Fibroblast of lung (primary cell): ENCODE data around the gene PDE3A. TPM values are rescaled to one million over a fixed set of nuclear protein-coding genes. Genes with fewer than 3 reads are reported as not detected.
A peak's percentile ranks its signal among the peaks of the same experiment; 100 is the strongest.

Source experiments
- DNase-seq, 2 donors: peaks; one replicate each; pipeline versions ENCODE4 v3.0.0 to v3.0.0-alpha.2; 2010; ENCODE audit warnings: low read depth in 2 of 2
- H2AFZ ChIP-seq: 2 replicates; pipeline ENCODE4 v1.5.1; 2012; ENCODE audit warnings: low read length, control low read depth, inconsistent platforms
- H3K27ac ChIP-seq: 2 replicates; pipeline ENCODE4 v1.5.1; 2011; ENCODE audit warnings: low read length, control low read depth; ENCODE audit not compliant: insufficient read depth
- H3K27me3 ChIP-seq: 2 replicates; pipeline ENCODE4 v1.5.1; 2011; ENCODE audit warnings: mild to moderate bottlenecking, low read length; ENCODE audit not compliant: control insufficient read depth, insufficient read depth
- H3K36me3 ChIP-seq: 2 replicates; pipeline ENCODE4 v1.5.1; 2011; ENCODE audit warnings: low read length; ENCODE audit not compliant: control insufficient read depth, insufficient read depth
- H3K4me1 ChIP-seq: 2 replicates; pipeline ENCODE4 v1.5.1; 2011; ENCODE audit warnings: low read length; ENCODE audit not compliant: control insufficient read depth, insufficient read depth; ENCODE audit errors: extremely low read depth
- H3K4me2 ChIP-seq: 2 replicates; pipeline ENCODE4 v1.5.1; 2011; ENCODE audit warnings: low read length, control low read depth; ENCODE audit not compliant: insufficient read depth; ENCODE audit errors: extremely low read depth
- H3K4me3 ChIP-seq, 4 experiments: fragments of 200-600 bp in 1 of 4; sonication (generic) in 1 of 4; replicated peaks in 1 of 4; 2 replicates each; pipeline ENCODE4 v1.5.1; 2011 to 2016; ENCODE audit warnings: low read length in 4 of 4, low read depth in 3 of 4, mild to moderate bottlenecking in 3 of 4, control low read depth in 2 of 4, inconsistent platforms in 1 of 4, mixed read lengths in 1 of 4; ENCODE audit not compliant: insufficient read depth in 1 of 4; ENCODE audit errors: control extremely low read depth in 1 of 4
- H3K79me2 ChIP-seq: 2 replicates; pipeline ENCODE4 v1.5.1; 2012; ENCODE audit warnings: mild to moderate bottlenecking, low read length, inconsistent platforms; ENCODE audit not compliant: control insufficient read depth, insufficient read depth
- H3K9ac ChIP-seq: 2 replicates; pipeline ENCODE4 v1.5.1; 2011; ENCODE audit warnings: mild to moderate bottlenecking, low read length, control low read depth; ENCODE audit not compliant: insufficient read depth
- H3K9me3 ChIP-seq: 2 replicates; pipeline ENCODE4 v1.5.1; 2012; ENCODE audit warnings: low read depth, low read length; ENCODE audit not compliant: control insufficient read depth, insufficient read depth
- H4K20me1 ChIP-seq: 2 replicates; pipeline ENCODE4 v1.5.1; 2011; ENCODE audit warnings: low read length; ENCODE audit not compliant: control insufficient read depth, insufficient read depth; ENCODE audit errors: extremely low read depth
- EZH2 ChIP-seq: IDR thresholded peaks from 2 replicates; pipeline ENCODE4 v1.5.1; 2012; ENCODE audit warnings: low read length, control low read depth, mild to moderate bottlenecking; ENCODE audit errors: missing control alignments
- polyA plus RNA-seq, 2 donors: library from polyadenylated mRNA; depleted of rRNA in 1 of 2; stranded (reverse) in 1 of 2; unstranded in 1 of 2; fragments of >200 nt; gene quantifications; 2 replicates each; pipeline ENCODE4 v1.2.1, GENCODE V29; 2011 to 2012; ENCODE audit warnings: missing spikeins in 1 of 2
- total RNA-seq: library from RNA; depleted of rRNA; stranded (reverse); fragments of >200 nt; gene quantifications from 2 replicates; pipeline ENCODE4 v1.2.1, GENCODE V29; 2014
- TF ChIP-seq, protein P1 (sequence below), 2 donors: IDR thresholded peaks in 1 of 2; conservative IDR thresholded peaks in 1 of 2; 1 replicate in 1 of 2; 2 replicates in 1 of 2; pipeline ENCODE4 v1.5.1; 2011 to 2012; ENCODE audit warnings: low read length in 2 of 2, control low read depth in 1 of 2, inconsistent platforms in 1 of 2, low read depth in 1 of 2, mild to moderate bottlenecking in 1 of 2

Gene PDE3A
- total and polyA plus RNA-seq, 2 donors (not counting 1 experiment from before 2014, with no cell fraction given) = 0.17 to 2.7 TPM

DNA sequence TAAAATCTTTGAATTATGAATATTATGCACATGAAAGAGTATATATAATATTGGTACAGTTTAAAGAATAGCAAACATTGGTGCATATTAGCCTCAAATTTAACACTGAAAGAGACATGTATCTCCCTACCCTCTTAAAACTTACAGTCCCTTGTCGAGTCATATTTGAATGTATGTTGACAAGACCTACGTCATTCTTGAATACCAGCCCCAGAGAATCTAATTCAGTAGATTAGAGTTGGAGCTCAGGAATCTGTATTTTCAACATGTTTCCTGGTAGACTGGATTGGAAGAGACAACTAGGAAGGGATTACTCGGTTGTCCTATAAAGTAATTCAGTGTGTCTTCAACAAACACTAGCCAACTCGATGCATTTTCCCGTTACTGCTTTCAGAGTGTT lies 104.8 kb downstream of the PDE3A start:
- no peak overlapping the region for H2AFZ ChIP-seq
- H3K27ac ChIP-seq = no peak overlapping the region
- H3K4me1 ChIP-seq = no peaks in the 10 kb centered on the region
- DNase-seq = no peak
- H3K9ac ChIP-seq = no peak overlapping the region
- H3K4me3 ChIP-seq = no peak overlapping the region
- TF ChIP-seq, protein P1, sequence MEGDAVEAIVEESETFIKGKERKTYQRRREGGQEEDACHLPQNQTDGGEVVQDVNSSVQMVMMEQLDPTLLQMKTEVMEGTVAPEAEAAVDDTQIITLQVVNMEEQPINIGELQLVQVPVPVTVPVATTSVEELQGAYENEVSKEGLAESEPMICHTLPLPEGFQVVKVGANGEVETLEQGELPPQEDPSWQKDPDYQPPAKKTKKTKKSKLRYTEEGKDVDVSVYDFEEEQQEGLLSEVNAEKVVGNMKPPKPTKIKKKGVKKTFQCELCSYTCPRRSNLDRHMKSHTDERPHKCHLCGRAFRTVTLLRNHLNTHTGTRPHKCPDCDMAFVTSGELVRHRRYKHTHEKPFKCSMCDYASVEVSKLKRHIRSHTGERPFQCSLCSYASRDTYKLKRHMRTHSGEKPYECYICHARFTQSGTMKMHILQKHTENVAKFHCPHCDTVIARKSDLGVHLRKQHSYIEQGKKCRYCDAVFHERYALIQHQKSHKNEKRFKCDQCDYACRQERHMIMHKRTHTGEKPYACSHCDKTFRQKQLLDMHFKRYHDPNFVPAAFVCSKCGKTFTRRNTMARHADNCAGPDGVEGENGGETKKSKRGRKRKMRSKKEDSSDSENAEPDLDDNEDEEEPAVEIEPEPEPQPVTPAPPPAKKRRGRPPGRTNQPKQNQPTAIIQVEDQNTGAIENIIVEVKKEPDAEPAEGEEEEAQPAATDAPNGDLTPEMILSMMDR (conservative IDR thresholded peaks at IDR 0.05 in 1 of 2, IDR thresholded peaks at IDR 0.05 in 1 of 2; ENCODE audit: low read depth in 1 of 2, low read length in 2 of 2) = no peak
- TF ChIP-seq EZH2 = no peak
- H3K36me3 ChIP-seq = no peaks in the 10 kb centered on the region
- no peaks in the 10 kb centered on the region for H3K9me3 ChIP-seq
- no peaks in the 10 kb centered on the region for H3K27me3 ChIP-seq
- H4K20me1 ChIP-seq = no peaks in the 10 kb centered on the region
- no peak overlapping the region for H3K4me2 ChIP-seq
- no peaks in the 10 kb centered on the region for H3K79me2 ChIP-seq

GRCh38 chr12:20474016-20474415 lies 105.7 kb downstream of the PDE3A start:
- no peaks in the 10 kb centered on the region for H3K36me3 ChIP-seq
- no peak for DNase-seq
- H3K9me3 ChIP-seq = no peaks in the 10 kb centered on the region
- TF ChIP-seq, protein P1 (conservative IDR thresholded peaks at IDR 0.05 in 1 of 2, IDR thresholded peaks at IDR 0.05 in 1 of 2; ENCODE audit: low read depth in 1 of 2, low read length in 2 of 2) = no peak
- TF ChIP-seq EZH2 = no peak
- no peaks in the 10 kb centered on the region for H4K20me1 ChIP-seq
- H3K27ac ChIP-seq = no peak overlapping the region
- H3K4me3 ChIP-seq = no peak overlapping the region
- H3K4me1 ChIP-seq = no peaks in the 10 kb centered on the region
- no peak overlapping the region for H3K4me2 ChIP-seq
- H3K27me3 ChIP-seq = no peaks in the 10 kb centered on the region
- no peak overlapping the region for H2AFZ ChIP-seq
- H3K79me2 ChIP-seq = no peaks in the 10 kb centered on the region
- no peak overlapping the region for H3K9ac ChIP-seq

DNA sequence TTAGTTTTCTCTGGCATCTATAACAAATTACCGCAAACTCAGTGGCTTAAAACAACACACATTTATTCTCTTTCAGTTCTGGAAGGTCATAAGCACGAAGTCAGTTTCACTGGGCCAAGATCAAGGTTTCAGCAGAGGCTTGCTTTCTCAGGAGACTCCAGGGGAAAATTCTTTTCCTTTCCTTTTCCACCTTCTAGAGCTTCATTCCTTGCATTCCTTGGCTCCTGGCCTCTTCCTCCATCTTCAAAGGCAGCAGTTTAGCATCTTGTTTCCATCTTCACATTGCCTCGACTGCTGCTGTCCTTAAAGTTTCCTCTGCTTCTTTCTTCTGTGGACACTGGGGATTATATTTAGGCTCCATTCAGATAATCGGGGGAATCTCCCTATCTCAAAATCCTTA lies 106.1 kb downstream of the PDE3A start:
- Histone ChIP-seq H3K27ac (no peak overlapping the region), H3K79me2 (no peaks in the 10 kb centered on the region), H3K36me3 (no peaks in the 10 kb centered on the region), H3K4me3 (no peak overlapping the region), H3K4me2 (no peak overlapping the region), H3K9ac (no peak overlapping the region), H4K20me1 (no peaks in the 10 kb centered on the region), H3K27me3 (no peaks in the 10 kb centered on the region), H2AFZ (no peak overlapping the region), H3K4me1 (no peaks in the 10 kb centered on the region), H3K9me3 (no peaks in the 10 kb centered on the region)
- TF ChIP-seq, protein P1 (conservative IDR thresholded peaks at IDR 0.05 in 1 of 2, IDR thresholded peaks at IDR 0.05 in 1 of 2; ENCODE audit: low read depth in 1 of 2, low read length in 2 of 2) = no peak
- no peak for TF ChIP-seq EZH2
- DNase-seq = peak in 1 of 2 donors; percentile 68
